Large intestine (tissue), 3 donors: ENCODE measurements around the gene MRPL39. TPM values are rescaled to one million over a fixed set of nuclear protein-coding genes. Genes with fewer than 3 reads are reported as not detected.

Experiments
- DNase-seq, 2 donors: peaks; one replicate each; pipeline versions ENCODE4 v3.0.0 to v3.0.0-alpha.2; 2013
- H3K27ac ChIP-seq: one replicate; pipeline ENCODE4 v1.5.1; 2013; ENCODE audit warnings: low read length
- H3K27me3 ChIP-seq: 2 replicates; pipeline ENCODE4 v1.6.1; 2013; ENCODE audit warnings: low read length; ENCODE audit not compliant: control insufficient read depth, insufficient read depth
- H3K36me3 ChIP-seq: 2 replicates; pipeline ENCODE4 v1.6.1; 2013; ENCODE audit warnings: low read length; ENCODE audit not compliant: control insufficient read depth, insufficient read depth
- H3K4me1 ChIP-seq: one replicate; pipeline ENCODE4 v1.6.1; 2013; ENCODE audit warnings: low read length; ENCODE audit not compliant: control insufficient read depth, insufficient read depth
- H3K4me3 ChIP-seq: one replicate; pipeline ENCODE4 v1.5.1; 2013; ENCODE audit warnings: low read length
- H3K9me3 ChIP-seq: one replicate; pipeline ENCODE4 v1.6.1; 2013; ENCODE audit warnings: mild to moderate bottlenecking, low read depth, low read length, moderate library complexity; ENCODE audit not compliant: control insufficient read depth
- WGBS: methylation state at CpG from one replicate; pipeline ENCODE4 v1.1.5; 2013; ENCODE audit warnings: low lambda C conversion rate; ENCODE audit not compliant: insufficient coverage; 5-methylcytosine and 5-hydroxymethylcytosine counted together
- polyA plus RNA-seq: library from polyadenylated mRNA; unstranded; fragments of 120-200 nt; gene quantifications from one replicate; pipeline ENCODE4 v1.2.1, GENCODE V29; 2013

Gene MRPL39
- polyA plus RNA-seq, 1 donor: 33.4 TPM

DNA sequence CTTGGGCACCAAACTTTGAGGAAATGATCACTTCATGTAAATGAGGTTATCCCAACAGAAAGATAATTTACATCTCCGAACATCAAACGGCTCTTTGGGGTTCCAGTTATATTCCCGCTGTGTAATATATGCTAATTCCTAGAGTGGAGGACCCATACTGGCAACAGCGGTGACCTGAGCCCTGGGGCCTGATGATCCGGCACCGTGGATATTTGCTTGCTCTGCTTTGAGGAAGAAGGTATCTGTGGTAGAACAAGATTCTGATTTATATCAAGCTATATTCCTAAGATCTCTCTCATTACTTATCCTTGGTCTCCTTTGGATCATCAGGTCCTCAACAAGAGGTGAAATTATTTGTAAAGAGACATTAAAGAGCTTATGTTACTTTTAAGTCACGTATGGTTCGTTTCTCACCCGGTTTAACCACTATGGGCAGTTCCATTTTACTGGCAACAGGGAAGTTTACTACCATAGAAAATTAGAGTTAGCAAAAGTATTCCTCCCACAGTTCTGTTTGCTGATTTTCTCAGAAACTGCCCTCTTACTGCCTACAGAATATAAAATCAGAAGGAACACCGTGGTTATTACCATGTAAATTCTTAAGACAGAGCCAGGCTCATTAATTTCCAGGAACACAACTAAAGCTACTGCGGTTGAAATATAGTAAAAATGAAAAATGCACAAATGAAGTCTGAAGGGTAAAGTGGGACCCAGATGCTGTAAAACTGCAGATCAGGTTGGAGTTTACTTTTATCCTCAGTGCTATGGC lies 56.7 kb downstream of the MRPL39 start:
- no peaks in the 10 kb centered on the region for H3K36me3 ChIP-seq
- no peak overlapping the region for H3K27ac ChIP-seq
- no peaks in the 10 kb centered on the region for H3K27me3 ChIP-seq
- no peak overlapping the region for H3K4me3 ChIP-seq
- DNase-seq: no peak
- no peaks in the 10 kb centered on the region for H3K4me1 ChIP-seq
- 100% methylated on average over 3 of the region's 11 CpGs for WGBS
- no peaks in the 10 kb centered on the region for H3K9me3 ChIP-seq

DNA sequence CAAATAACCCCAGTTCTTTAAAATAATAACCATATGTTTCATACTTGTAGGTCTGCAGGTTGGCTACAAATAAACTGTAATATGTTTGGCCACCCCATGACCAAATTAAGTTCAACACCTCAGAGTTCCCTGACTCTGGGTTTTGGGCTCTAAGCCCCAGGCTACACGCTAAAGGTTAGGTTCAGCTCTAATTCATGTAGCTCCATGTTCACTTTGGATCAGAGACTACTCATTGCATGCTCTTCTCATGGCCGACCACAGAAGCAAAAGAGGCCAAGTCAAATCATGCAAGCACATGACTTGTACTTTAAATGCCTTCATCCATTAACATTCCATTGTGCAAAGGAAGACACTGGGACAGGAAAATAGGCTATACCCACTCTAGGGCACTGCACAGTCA lies 66.2 kb downstream of the MRPL39 start:
- WGBS: no CpG with 5 or more reads among the region's 2 CpGs
- H3K27me3 ChIP-seq: no peaks in the 10 kb centered on the region
- no peak for DNase-seq
- no peak overlapping the region for H3K27ac ChIP-seq
- peaks cover 13% of the 10 kb centered on the region for H3K9me3 ChIP-seq
- no peaks in the 10 kb centered on the region for H3K4me1 ChIP-seq
- H3K36me3 ChIP-seq: no peaks in the 10 kb centered on the region
- H3K4me3 ChIP-seq: no peak overlapping the region

DNA sequence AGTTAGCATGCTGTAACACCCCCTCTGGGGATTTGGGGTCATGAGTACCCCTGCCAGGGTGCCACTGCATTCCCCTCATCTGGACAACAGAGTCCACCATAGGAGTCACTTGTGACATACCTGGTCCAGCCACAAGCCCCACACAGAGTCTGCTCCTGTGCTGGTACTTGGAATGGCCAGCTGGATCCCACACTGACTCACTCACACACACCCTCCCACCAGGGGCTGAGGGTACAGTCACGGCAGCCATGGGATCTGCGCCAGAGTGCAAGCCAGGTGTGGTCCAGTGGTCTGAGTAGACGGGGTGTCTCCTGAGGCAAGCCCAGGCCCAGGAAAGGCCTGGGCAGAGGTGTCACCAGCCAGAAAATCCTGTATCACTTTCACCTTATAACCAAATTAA lies 67.7 kb downstream of the MRPL39 start:
- Histone ChIP-seq H3K4me1 (no peaks in the 10 kb centered on the region), H3K36me3 (no peaks in the 10 kb centered on the region), H3K4me3 (no peak overlapping the region), H3K9me3 (peaks cover 13% of the 10 kb centered on the region), H3K27me3 (no peaks in the 10 kb centered on the region), H3K27ac (no peak overlapping the region)
- no peak for DNase-seq
- no CpG with 5 or more reads among the region's 3 CpGs for WGBS

GRCh38 chr21:25537174-25537573 lies 70.1 kb downstream of the MRPL39 start:
- Histone ChIP-seq H3K9me3 (peaks cover 13% of the 10 kb centered on the region), H3K4me1 (no peaks in the 10 kb centered on the region), H3K4me3 (no peak overlapping the region), H3K36me3 (no peaks in the 10 kb centered on the region), H3K27ac (no peak overlapping the region), H3K27me3 (no peaks in the 10 kb centered on the region)
- DNase-seq: no peak

DNA sequence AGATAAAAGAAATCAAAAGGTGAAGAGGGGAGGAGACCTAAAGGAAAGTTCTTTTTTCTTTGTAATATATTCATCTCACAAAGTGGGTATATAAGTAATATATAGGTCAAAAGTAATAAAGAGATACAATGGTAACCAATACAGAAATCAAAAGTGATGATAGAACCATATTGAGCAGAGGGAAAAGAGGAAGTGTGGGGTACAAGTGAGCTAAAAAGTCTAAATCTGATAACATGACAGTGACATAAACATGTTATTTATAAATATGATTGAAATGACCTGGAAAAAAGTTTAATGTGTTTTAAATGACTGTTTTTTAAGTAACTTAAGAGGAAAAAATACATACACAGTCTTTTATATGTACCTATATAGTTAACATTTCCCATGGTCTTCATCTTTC lies 70.5 kb downstream of the MRPL39 start:
- H3K36me3 ChIP-seq: no peaks in the 10 kb centered on the region
- H3K9me3 ChIP-seq: peaks cover 13% of the 10 kb centered on the region
- H3K4me1 ChIP-seq: no peaks in the 10 kb centered on the region
- H3K27me3 ChIP-seq: no peaks in the 10 kb centered on the region
- no peak overlapping the region for H3K4me3 ChIP-seq
- DNase-seq: no peak
- H3K27ac ChIP-seq: no peak overlapping the region

DNA sequence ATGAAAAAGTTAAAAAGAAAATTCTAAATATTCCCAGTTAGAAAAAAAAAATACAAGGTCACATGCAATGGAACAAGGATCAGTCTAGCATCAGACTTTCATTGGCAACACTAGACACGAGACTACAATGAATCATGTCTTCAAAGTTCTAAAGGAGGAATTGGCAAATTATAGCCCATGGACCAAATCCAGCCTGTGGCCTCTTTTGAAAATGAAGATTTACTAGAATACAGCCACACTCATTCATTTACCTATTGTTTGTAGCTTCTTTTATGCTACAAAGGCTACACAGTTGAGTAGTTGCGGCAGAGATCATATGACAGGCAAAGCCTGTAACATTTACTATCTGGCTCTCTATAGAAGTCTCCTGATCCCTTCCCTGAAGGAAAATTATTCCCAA lies 71.4 kb downstream of the MRPL39 start:
- no peaks in the 10 kb centered on the region for H3K27me3 ChIP-seq
- no peak for DNase-seq
- H3K9me3 ChIP-seq: peaks cover 13% of the 10 kb centered on the region
- H3K36me3 ChIP-seq: no peaks in the 10 kb centered on the region
- H3K4me1 ChIP-seq: no peaks in the 10 kb centered on the region
- WGBS: 100% methylated on average over 2 of the region's 2 CpGs
- H3K27ac ChIP-seq: no peak overlapping the region
- no peak overlapping the region for H3K4me3 ChIP-seq

Other genes with a start within 250 kb of the MRPL39 start
- 11.3 TPM for gene JAM2, start 31.8 kb upstream of the MRPL39 start, polyA plus RNA-seq
- 240 TPM for gene ATP5PF, start 127.4 kb upstream of the MRPL39 start, polyA plus RNA-seq
- gene GABPA, start 127.5 kb upstream of the MRPL39 start, polyA plus RNA-seq: 26.3 TPM